Skeletal muscle cell (primary cell): ENCODE data around the gene SEMA6D.
A peak's percentile ranks its signal among the peaks of the same experiment; 100 is the strongest.

Experiments used
- DNase-seq: peaks from one replicate; pipeline ENCODE4 v3.0.0-alpha.2; 2010; ENCODE audit warnings: low read depth
- H3K4me3 ChIP-seq: 2 replicates; pipeline ENCODE4 v1.5.1; 2011; ENCODE audit warnings: low read depth, mild to moderate bottlenecking, control low read depth, low read length, moderate library complexity

SEMA6D gene

DNA sequence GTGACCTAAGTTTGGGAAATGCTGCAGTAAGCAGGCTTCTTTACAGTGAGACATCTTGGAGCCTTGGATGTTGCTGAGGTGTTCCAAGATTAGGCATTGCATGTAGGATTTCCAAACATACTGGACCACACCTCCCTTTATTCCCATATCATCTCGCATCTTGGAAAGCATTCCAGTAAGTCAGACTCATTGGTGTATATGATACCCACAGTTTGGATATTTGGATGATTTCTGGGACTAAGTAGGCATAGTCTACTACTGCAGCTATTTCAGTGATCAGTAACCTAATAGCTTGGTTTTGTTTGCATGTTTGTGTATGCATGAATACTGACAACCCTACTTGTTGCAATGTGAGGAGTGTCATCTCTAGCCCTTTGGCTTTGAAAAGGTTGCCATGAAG is 97.3 kb downstream of the SEMA6D start:
- H3K4me3 ChIP-seq, result no peak overlapping the region
- DNase-seq, result no peak

- H3K4me3 ChIP-seq, result no peak overlapping the region
- no peak for DNase-seq
Measured at GRCh38 chr15:47817969-47818548, 100.8 kb downstream of the SEMA6D start.

GRCh38 chr15:47819158-47819557 is 101.9 kb downstream of the SEMA6D start:
- H3K4me3 ChIP-seq, result no peak overlapping the region
- no peak for DNase-seq

GRCh38 chr15:47820057-47820746 is 102.9 kb downstream of the SEMA6D start:
- H3K4me3 ChIP-seq, result no peak overlapping the region
- DNase-seq, result peak; percentile 21

DNA sequence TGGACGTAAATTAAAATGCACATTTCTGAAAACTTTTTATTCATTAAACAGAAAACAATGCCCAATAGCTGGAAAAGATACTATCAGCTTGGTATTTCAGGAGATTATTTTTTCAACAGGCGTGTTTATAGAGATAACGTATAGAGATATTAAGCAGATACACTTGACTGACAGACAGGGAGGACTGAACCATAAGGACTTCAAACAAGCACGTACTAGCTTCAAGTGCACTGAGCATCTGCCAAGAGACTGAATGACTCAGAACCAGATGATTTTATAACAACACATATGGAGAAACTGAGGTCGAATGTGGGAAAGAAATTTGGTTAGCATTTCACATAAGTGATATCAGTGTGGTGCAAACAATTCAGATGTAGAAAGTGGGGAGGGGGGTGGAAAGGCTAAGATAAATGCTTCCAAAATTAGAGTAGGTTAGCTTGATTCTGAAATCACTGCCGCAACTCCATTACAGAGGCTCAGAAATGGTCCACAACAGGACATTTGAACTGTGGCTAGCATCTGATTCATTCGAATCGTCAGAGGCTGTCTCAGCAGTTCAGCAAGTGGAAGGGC is 103.5 kb downstream of the SEMA6D start:
- H3K4me3 ChIP-seq, result no peak overlapping the region
- DNase-seq, result peak; percentile 62

- H3K4me3 ChIP-seq, result no peak overlapping the region
- DNase-seq, result no peak
Measured at GRCh38 chr15:47822048-47822447, 104.7 kb downstream of the SEMA6D start.
